Sigmoid colon (tissue), 4 donors: Measurements from ENCODE around the gene PSEN1.

Experiments
- CTCF ChIP-seq, 4 experiments: fragments of 450-650 bp in 3 of 4; fragments of 200-600 bp in 1 of 4; IDR thresholded peaks; one replicate each; pipeline ENCODE4 v1.5.1; 2016 to 2019; ENCODE audit warnings: antibody characterized with exemption in 4 of 4, mild to moderate bottlenecking in 3 of 4, moderate library complexity in 2 of 4
- EP300 ChIP-seq, 4 donors: sonication (generic); formaldehyde crosslinking; IDR thresholded peaks; one replicate each; pipeline ENCODE4 v1.6.1; 2017; ENCODE audit warnings: antibody characterized with exemption in 4 of 4
- POLR2AphosphoS5 ChIP-seq, 4 donors: sonication (generic); formaldehyde crosslinking; IDR thresholded peaks; one replicate each; pipeline ENCODE4 v1.6.1; 2017; ENCODE audit warnings: antibody characterized with exemption in 4 of 4

- no peak for TF ChIP-seq CTCF (IDR thresholded peaks at IDR 0.05)
- no peak for TF ChIP-seq POLR2AphosphoS5 (IDR thresholded peaks at IDR 0.05)
- TF ChIP-seq EP300 (IDR thresholded peaks at IDR 0.05), result no peak
These were observed 6.7 kb downstream of the PSEN1 start for GRCh38 chr14:73143003-73143402.
